GM12801 (cell line): ENCODE data around the gene FSD1.

Experiments used
- CTCF ChIP-seq: IDR thresholded peaks from one replicate; pipeline ENCODE4 v1.5.1; 2011; ENCODE audit warnings: control low read depth; ENCODE audit not compliant: insufficient read length; ENCODE audit errors: extremely low read depth

Gene FSD1

GRCh38 chr19:4300589-4300988, 3.8 kb upstream of the FSD1 start:
- TF ChIP-seq CTCF, result no peak

DNA sequence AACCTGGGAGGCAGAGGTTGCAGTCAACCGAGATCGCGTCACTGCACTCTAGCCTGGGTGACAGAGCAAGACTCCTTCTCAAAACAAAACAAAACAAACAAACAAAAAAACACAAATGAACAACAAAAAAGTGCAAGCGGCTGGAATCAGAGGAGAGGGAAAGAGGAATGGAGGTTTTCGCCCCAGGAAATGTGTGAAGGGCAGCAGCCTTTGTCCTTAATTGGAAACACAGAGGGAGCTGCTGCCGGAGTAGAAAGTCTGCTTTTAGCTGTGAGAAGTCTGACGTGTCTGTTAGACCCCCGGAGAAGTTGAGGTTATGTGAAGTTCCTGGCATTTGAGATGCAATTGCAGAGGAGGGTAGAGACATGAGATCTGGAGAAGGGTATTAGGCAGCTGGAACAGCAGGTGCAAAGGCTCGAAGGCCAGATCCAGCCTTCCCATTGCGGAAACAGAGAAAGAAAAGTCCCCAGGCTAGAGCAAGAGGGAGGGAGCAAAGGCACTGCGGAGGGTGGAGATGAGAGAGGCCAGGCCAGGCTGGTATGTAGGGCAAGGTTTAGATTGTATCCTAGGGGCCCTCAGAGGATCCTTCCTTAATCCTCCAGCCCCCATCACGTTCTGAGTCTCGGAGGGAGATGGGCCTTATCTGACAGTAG, 2.7 kb upstream of the FSD1 start:
- no peak for TF ChIP-seq CTCF

DNA sequence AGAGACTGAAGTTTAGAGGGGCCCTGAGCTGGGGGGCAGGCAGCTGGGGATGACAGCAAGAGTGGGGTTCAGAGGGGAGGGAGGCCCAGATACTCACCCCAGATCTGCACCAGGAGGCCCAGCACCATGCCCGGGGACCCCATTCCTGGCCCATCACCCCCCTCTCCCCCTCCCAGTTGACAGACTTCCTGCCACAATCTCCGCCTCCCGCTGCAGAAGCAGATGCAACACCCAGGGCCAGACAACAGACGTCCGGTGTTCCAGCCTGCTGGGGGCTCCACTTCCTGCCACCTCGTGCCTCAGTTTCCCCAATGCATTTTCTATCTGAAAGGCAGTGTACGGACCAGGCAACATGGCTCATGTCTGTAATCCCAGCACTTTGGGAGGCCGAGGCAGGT, 2.2 kb upstream of the FSD1 start, which contains the start of gene TMIGD2:
TMIGD2 (minus strand) TSS at position 147 of the 398 bp plus-strand sequence; CDS start at position 143, 4 bp downstream.
- no peak for TF ChIP-seq CTCF

DNA sequence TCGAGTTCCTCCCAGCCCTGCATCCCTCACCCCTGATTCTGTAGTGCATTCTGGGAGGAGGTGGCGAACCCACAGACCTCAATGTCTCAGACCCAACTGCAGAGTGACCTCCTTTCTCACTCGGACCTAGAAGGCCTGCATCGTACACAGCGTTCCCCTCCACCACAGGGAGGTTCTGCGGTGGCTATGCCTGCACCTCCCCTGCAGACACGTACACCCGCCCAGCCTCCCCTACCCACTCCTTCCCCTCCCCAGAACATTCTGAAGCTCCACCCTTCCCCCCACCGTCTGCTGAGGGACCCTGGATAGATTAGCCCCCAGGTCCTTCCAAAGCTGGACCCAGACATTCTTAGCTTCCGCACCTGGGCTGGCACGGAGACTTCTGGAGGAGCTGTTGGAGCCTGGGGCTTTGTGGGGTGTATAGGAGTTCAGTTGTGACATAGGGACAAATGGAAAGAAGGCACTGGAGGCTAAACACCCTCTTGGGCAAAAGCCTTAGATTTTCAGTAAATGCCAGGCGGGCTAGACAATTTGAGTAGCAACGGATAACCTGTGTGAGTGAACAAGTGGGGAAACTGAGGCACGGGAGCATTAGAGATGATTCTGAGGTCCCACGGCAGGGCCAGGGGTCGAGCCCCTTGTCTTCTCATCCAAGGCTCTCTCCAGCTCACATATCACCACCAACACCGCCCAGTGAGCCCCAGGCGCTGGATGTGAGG, 420 bp upstream of the FSD1 start:
- no peak for TF ChIP-seq CTCF

- no peak for TF ChIP-seq CTCF
These were observed 837 bp downstream of the FSD1 start for GRCh38 chr19:4305257-4305612.

- TF ChIP-seq CTCF, result no peak
These were observed 1.3 kb downstream of the FSD1 start for GRCh38 chr19:4305659-4306058.

GRCh38 chr19:4310247-4311121, 6.1 kb downstream of the FSD1 start:
- TF ChIP-seq CTCF, result no peak
